ENCODE measurements around the gene TTC33. TPM values are rescaled to one million over a fixed set of nuclear protein-coding genes. Genes with fewer than 3 reads are reported as not detected.

Gene TTC33
- total RNA-seq, 1 donor from 2014 or later, result 11.7 TPM

GRCh38 chr5:40479939-40480338, 275.8 kb downstream of the TTC33 start:
- Mint-ChIP-seq H3K27me3 (ENCODE audit: unreplicated experiment) (peaks cover 2% of the 10 kb centered on the region), H3K9me3 (ENCODE audit: unreplicated experiment) (no peaks in the 10 kb centered on the region), H3K4me1 (ENCODE audit: low read depth, unreplicated experiment) (no peaks in the 10 kb centered on the region), H3K4me3 (ENCODE audit: unreplicated experiment) (no peak overlapping the region), H3K36me3 (ENCODE audit: unreplicated experiment) (no peaks in the 10 kb centered on the region), H3K27ac (ENCODE audit: unreplicated experiment) (no peak overlapping the region)
- TF ChIP-seq CTCF (IDR thresholded peaks at IDR 0.05; ENCODE audit: partially characterized antibody, unreplicated experiment), result no peak
- DNase-seq, result no peak

GRCh38 chr5:40478766-40479165, 277.0 kb downstream of the TTC33 start:
- Mint-ChIP-seq H3K27me3 (ENCODE audit: unreplicated experiment) (peaks cover 2% of the 10 kb centered on the region), H3K4me1 (ENCODE audit: low read depth, unreplicated experiment) (no peaks in the 10 kb centered on the region), H3K4me3 (ENCODE audit: unreplicated experiment) (no peak overlapping the region), H3K36me3 (ENCODE audit: unreplicated experiment) (no peaks in the 10 kb centered on the region), H3K9me3 (ENCODE audit: unreplicated experiment) (no peaks in the 10 kb centered on the region), H3K27ac (ENCODE audit: unreplicated experiment) (no peak overlapping the region)
- DNase-seq, result no peak
- TF ChIP-seq CTCF (IDR thresholded peaks at IDR 0.05; ENCODE audit: partially characterized antibody, unreplicated experiment), result no peak

GRCh38 chr5:40477856-40478546, 277.8 kb downstream of the TTC33 start:
- H3K9me3 Mint-ChIP-seq (ENCODE audit: unreplicated experiment), result no peaks in the 10 kb centered on the region
- no peak overlapping the region for H3K27ac Mint-ChIP-seq (ENCODE audit: unreplicated experiment)
- no peaks in the 10 kb centered on the region for H3K4me1 Mint-ChIP-seq (ENCODE audit: low read depth, unreplicated experiment)
- H3K4me3 Mint-ChIP-seq (ENCODE audit: unreplicated experiment), result no peak overlapping the region
- no peak for DNase-seq
- no peaks in the 10 kb centered on the region for H3K36me3 Mint-ChIP-seq (ENCODE audit: unreplicated experiment)
- TF ChIP-seq CTCF (IDR thresholded peaks at IDR 0.05; ENCODE audit: partially characterized antibody, unreplicated experiment), result no peak
- peaks cover 2% of the 10 kb centered on the region for H3K27me3 Mint-ChIP-seq (ENCODE audit: unreplicated experiment)

GRCh38 chr5:40475561-40475960, 280.2 kb downstream of the TTC33 start:
- Mint-ChIP-seq H3K36me3 (ENCODE audit: unreplicated experiment) (no peaks in the 10 kb centered on the region), H3K4me3 (ENCODE audit: unreplicated experiment) (no peak overlapping the region), H3K9me3 (ENCODE audit: unreplicated experiment) (no peaks in the 10 kb centered on the region), H3K27me3 (ENCODE audit: unreplicated experiment) (peaks cover 2% of the 10 kb centered on the region), H3K4me1 (ENCODE audit: low read depth, unreplicated experiment) (no peaks in the 10 kb centered on the region), H3K27ac (ENCODE audit: unreplicated experiment) (no peak overlapping the region)
- no peak for TF ChIP-seq CTCF (IDR thresholded peaks at IDR 0.05; ENCODE audit: partially characterized antibody, unreplicated experiment)
- DNase-seq, result no peak

GRCh38 chr5:40474250-40474649, 281.5 kb downstream of the TTC33 start:
- no peak for DNase-seq
- Mint-ChIP-seq H3K4me1 (ENCODE audit: low read depth, unreplicated experiment) (no peaks in the 10 kb centered on the region), H3K9me3 (ENCODE audit: unreplicated experiment) (no peaks in the 10 kb centered on the region), H3K4me3 (ENCODE audit: unreplicated experiment) (no peak overlapping the region), H3K36me3 (ENCODE audit: unreplicated experiment) (no peaks in the 10 kb centered on the region), H3K27ac (ENCODE audit: unreplicated experiment) (no peak overlapping the region), H3K27me3 (ENCODE audit: unreplicated experiment) (peaks cover 2% of the 10 kb centered on the region)
- no peak for TF ChIP-seq CTCF (IDR thresholded peaks at IDR 0.05; ENCODE audit: partially characterized antibody, unreplicated experiment)

Data from glutamatergic neuron (in vitro differentiated cells).